Measurements from ENCODE around the gene AKT3.

DNA sequence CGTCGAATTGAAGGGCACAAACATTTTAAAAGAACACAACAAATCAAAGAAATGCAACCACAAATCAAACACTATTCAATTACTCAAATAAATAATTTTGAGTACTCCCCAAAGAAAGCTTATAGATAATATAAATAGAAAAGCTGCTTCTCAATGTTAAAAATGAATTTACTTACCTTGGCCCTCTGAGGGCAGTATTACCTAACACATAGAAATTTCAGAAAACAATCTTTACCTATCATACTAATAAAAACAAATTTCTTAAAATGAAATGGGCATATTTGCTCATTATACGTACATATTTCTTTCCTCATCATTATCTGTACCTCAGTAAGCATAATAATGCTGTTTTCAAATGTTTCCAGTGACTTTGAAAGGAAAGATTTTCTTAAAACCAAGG lies 141.8 kb downstream of the AKT3 start:
- TF ChIP-seq POLR2A (IDR thresholded peaks at IDR 0.05): no peak
- TF ChIP-seq, protein P1, sequence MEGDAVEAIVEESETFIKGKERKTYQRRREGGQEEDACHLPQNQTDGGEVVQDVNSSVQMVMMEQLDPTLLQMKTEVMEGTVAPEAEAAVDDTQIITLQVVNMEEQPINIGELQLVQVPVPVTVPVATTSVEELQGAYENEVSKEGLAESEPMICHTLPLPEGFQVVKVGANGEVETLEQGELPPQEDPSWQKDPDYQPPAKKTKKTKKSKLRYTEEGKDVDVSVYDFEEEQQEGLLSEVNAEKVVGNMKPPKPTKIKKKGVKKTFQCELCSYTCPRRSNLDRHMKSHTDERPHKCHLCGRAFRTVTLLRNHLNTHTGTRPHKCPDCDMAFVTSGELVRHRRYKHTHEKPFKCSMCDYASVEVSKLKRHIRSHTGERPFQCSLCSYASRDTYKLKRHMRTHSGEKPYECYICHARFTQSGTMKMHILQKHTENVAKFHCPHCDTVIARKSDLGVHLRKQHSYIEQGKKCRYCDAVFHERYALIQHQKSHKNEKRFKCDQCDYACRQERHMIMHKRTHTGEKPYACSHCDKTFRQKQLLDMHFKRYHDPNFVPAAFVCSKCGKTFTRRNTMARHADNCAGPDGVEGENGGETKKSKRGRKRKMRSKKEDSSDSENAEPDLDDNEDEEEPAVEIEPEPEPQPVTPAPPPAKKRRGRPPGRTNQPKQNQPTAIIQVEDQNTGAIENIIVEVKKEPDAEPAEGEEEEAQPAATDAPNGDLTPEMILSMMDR (IDR thresholded peaks at IDR 0.05 in 4 of 5, conservative IDR thresholded peaks at IDR 0.05 in 1 of 5): no peak

Data from gastrocnemius medialis (tissue), 4 donors.